H1 (cell line): ENCODE measurements around the gene TIMM10B. TPM values are rescaled to one million over a fixed set of nuclear protein-coding genes. Genes with fewer than 3 reads are reported as not detected.

Experiments
- BACH1 ChIP-seq: IDR thresholded peaks from 2 replicates; pipeline ENCODE4 v1.6.1; 2012; ENCODE audit warnings: low read length, improper control_type of control experiment
- EGR1 ChIP-seq: IDR thresholded peaks from 2 replicates; pipeline ENCODE4 v1.6.1; 2011; ENCODE audit warnings: low read depth, low read length, borderline replicate concordance
- RXRA ChIP-seq: IDR thresholded peaks from 2 replicates; pipeline ENCODE4 v1.6.1; 2011; ENCODE audit warnings: low read depth, mild to moderate bottlenecking, low read length, moderate library complexity; ENCODE audit not compliant: insufficient read depth
- polyA plus RNA-seq, 7 experiments: library from polyadenylated mRNA; depleted of rRNA in 3 of 7; stranded (reverse) in 5 of 7; unstranded in 2 of 7; fragments of >200 nt in 5 of 7; fragments of 200-250 nt in 2 of 7; gene quantifications; 1 replicate in 5 of 7; 2 replicates in 1 of 7; 4 replicates in 1 of 7; pipeline versions ENCODE4 v1.2.1 to v1.2.3, GENCODE V29; 2011 to 2013; ENCODE audit warnings: missing spikeins in 2 of 7, mixed read lengths in 2 of 7
- total RNA-seq: library from RNA; stranded (reverse); fragmentation: NEBNext Ultra II Directional; extraction: Animal tissue kit (Norgen Biotek cat#: 25700); gene quantifications from 2 replicates; pipeline ENCODE4 v1.2.1, GENCODE V29; 2021
- TF ChIP-seq, protein P1 (sequence below): IDR thresholded peaks from 2 replicates; pipeline ENCODE4 v1.6.1; 2012; ENCODE audit warnings: inconsistent platforms

TIMM10B gene
- total and polyA plus RNA-seq, 2 of the 8 experiments (the other 6 are each of a cell fraction or from before 2014, with no cell fraction given): 38.2 to 47.8 TPM

DNA sequence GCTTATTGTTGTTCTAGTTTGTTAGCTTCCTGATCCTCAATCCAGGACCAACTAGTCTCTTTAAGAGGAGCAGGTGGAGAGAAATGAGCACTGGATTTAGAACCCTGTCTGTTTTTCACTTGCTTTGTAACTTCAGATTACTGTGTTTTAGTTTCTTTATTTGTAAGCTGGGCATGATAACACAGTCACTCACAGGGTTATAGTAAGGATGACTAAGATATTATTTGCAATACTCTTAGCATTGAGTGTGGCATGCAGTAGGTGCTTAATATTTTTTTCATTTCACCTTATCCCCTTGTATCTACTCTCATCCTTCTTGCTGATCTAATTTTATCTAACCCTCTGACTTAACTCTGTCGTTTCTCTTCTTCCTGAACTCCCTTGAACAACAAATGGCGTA lies 49.5 kb downstream of the TIMM10B start (continued):
- TF ChIP-seq EGR1 (no peak), RXRA (no peak), BACH1 (no peak)
- TF ChIP-seq, protein P1, sequence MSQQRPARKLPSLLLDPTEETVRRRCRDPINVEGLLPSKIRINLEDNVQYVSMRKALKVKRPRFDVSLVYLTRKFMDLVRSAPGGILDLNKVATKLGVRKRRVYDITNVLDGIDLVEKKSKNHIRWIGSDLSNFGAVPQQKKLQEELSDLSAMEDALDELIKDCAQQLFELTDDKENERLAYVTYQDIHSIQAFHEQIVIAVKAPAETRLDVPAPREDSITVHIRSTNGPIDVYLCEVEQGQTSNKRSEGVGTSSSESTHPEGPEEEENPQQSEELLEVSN: no peak
- TF ChIP-seq, all 59 proteins: peak for 0
